Liver (tissue), 3 donors: ENCODE measurements around the gene OR2G3.

Experiments used
- CTCF ChIP-seq: fragments of 150-350 bp; IDR thresholded peaks from 2 replicates; pipeline ENCODE4 v1.5.1; 2017; ENCODE audit warnings: improper control_type of control experiment, low read depth, low read length; ENCODE audit not compliant: missing input control
- NR2F2 ChIP-seq: IDR thresholded peaks from 2 replicates; pipeline ENCODE4 v1.6.1; 2016; ENCODE audit warnings: antibody characterized with exemption
- RAD21 ChIP-seq, 2 donors: IDR thresholded peaks; 2 replicates each; pipeline ENCODE4 v1.6.1; 2016; ENCODE audit warnings: antibody characterized with exemption in 2 of 2, mild to moderate bottlenecking in 2 of 2
- REST ChIP-seq: IDR thresholded peaks from 2 replicates; pipeline ENCODE4 v1.6.1; 2016; ENCODE audit warnings: antibody characterized with exemption, mild to moderate bottlenecking
- SP1 ChIP-seq: IDR thresholded peaks from 2 replicates; pipeline ENCODE4 v1.6.1; 2018; ENCODE audit warnings: antibody characterized with exemption, mild to moderate bottlenecking
- TF ChIP-seq, protein P1 (sequence below): IDR thresholded peaks from 2 replicates; pipeline ENCODE4 v1.6.1; 2016; ENCODE audit warnings: antibody characterized with exemption
- TF ChIP-seq, protein P2 (sequence below): IDR thresholded peaks from 2 replicates; pipeline ENCODE4 v1.6.1; 2016; ENCODE audit warnings: antibody characterized with exemption
- donor health status: healthy.
- donor health status: healthy.

DNA sequence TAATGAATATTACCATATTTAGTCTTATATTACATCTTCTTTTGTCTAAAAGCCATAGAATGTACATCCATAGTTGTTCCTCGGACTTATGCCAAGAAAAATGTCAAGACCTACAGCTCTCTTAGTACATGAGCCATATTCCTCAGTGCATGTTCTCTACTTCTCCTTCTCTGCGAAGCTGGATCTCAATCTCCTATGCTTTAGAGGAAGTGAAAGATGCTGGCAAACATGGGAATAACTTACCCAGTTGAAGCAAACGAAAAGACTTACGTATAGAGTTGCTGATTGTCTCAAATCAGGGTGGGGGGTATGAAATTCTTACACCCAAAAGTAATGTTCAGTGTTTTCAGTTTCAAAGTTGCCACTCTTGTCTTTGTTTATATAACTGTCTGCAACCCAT is 41.5 kb downstream of the OR2G3 start:
- TF ChIP-seq CTCF = no peak
- TF ChIP-seq RAD21 (IDR thresholded peaks at IDR 0.05) = no peak
- TF ChIP-seq REST = no peak
- TF ChIP-seq NR2F2 = no peak
- TF ChIP-seq, protein P1, sequence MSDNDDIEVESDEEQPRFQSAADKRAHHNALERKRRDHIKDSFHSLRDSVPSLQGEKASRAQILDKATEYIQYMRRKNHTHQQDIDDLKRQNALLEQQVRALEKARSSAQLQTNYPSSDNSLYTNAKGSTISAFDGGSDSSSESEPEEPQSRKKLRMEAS = no peak
- TF ChIP-seq, protein P2, sequence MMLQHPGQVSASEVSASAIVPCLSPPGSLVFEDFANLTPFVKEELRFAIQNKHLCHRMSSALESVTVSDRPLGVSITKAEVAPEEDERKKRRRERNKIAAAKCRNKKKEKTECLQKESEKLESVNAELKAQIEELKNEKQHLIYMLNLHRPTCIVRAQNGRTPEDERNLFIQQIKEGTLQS = no peak
- no peak for TF ChIP-seq SP1
